GM12878 (cell line): ENCODE results near the gene PUM2.

Experiments
- CREM ChIP-seq: IDR thresholded peaks from 2 replicates; pipeline ENCODE4 v1.6.1; 2014; ENCODE audit warnings: antibody characterized with exemption, low read depth
- CTCF ChIP-seq, 3 experiments: IDR thresholded peaks in 2 of 3; conservative IDR thresholded peaks in 1 of 3; 2 replicates each; pipeline ENCODE4 v1.5.1; 2011; ENCODE audit warnings: low read depth in 3 of 3, low read length in 3 of 3, mild to moderate bottlenecking in 3 of 3, control low read depth in 2 of 3, moderate library complexity in 2 of 3, inconsistent platforms in 1 of 3, mixed read lengths in 1 of 3; ENCODE audit not compliant: control insufficient read depth in 2 of 3, insufficient read depth in 1 of 3; ENCODE audit errors: extremely low read depth in 1 of 3
- JUNB ChIP-seq: IDR thresholded peaks from 2 replicates; pipeline ENCODE4 v1.6.1; 2016; ENCODE audit warnings: antibody characterized with exemption, mild to moderate bottlenecking
- MAX ChIP-seq: IDR thresholded peaks from 2 replicates; pipeline ENCODE4 v1.6.1; 2012; ENCODE audit warnings: low read depth, low read length, improper control_type of control experiment
- POLR2A ChIP-seq: IDR thresholded peaks from 2 replicates; pipeline ENCODE4 v1.6.1; 2011; ENCODE audit warnings: low read depth, mild to moderate bottlenecking, low read length
- REST ChIP-seq: IDR thresholded peaks from 2 replicates; pipeline ENCODE4 v1.6.1; 2012; ENCODE audit warnings: mild to moderate bottlenecking, low read depth, low read length
- SIN3A ChIP-seq: IDR thresholded peaks from 2 replicates; pipeline ENCODE4 v1.6.1; 2012; ENCODE audit warnings: low read depth, low read length, improper control_type of control experiment

- TF ChIP-seq JUNB = no peak
- no peak for TF ChIP-seq SIN3A
- no peak for TF ChIP-seq CREM
- no peak for TF ChIP-seq REST
- no peak for TF ChIP-seq CTCF (IDR thresholded peaks at IDR 0.05 in 2 of 3, conservative IDR thresholded peaks at IDR 0.05 in 1 of 3; ENCODE audit: control insufficient read depth in 2 of 3, extremely low read depth in 1 of 3, insufficient read depth in 1 of 3, low read depth in 3 of 3, low read length in 3 of 3)
- no peak for TF ChIP-seq POLR2A
- no peak for TF ChIP-seq MAX
Measured at GRCh38 chr2:20299113-20299512, 51.5 kb downstream of the PUM2 start.
